DMS79 (cell line): ENCODE measurements around the gene FAM240A.

Experiments
- DNase-seq: peaks from one replicate; lab custom pipeline; 2025; lab: John Stamatoyannopoulos, UW

FAM240A gene

DNA sequence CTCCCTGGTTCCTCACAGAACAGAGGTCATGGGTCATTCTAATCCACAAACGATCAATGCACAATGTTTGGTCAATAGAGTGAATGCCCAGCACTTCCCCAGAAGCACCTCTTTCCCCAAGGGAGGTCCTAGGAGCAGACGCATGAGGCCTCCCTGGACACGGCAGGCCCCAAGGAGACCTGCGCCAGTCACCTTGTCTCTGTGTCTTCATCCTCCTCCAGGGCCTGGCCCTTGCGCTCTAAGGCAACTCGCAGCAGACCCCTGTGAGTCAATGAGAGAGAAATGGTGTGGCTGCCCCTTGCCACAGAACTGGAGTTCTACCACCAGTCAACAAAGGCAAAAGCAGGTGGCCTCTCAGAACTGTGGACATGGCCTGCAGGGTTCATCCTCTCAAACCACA, 63.1 kb downstream of the FAM240A start:
- no peak for DNase-seq
